Trophoblast cell (in vitro differentiated cells and primary cell): ENCODE results near the gene GPR173.
A peak's percentile ranks its signal among the peaks of the same experiment; 100 is the strongest.

Experiments used
- DNase-seq, 2 donors: peaks; one replicate each; pipeline ENCODE4 v3.0.0-alpha.2; 2016
- H2AFZ ChIP-seq: 2 replicates; pipeline ENCODE4 v1.6.1; 2013; ENCODE audit warnings: low read length, moderate library complexity, mild to moderate bottlenecking; ENCODE audit not compliant: insufficient read depth, poor library complexity
- H2AK5ac ChIP-seq: 2 replicates; pipeline ENCODE4 v1.6.1; 2013; ENCODE audit warnings: mild to moderate bottlenecking, low read length
- H2BK120ac ChIP-seq: 2 replicates; pipeline ENCODE4 v1.6.1; 2013; ENCODE audit warnings: low read length, mild to moderate bottlenecking, moderate library complexity; ENCODE audit not compliant: insufficient read depth, poor library complexity
- H2BK12ac ChIP-seq: 2 replicates; pipeline ENCODE4 v1.6.1; 2013; ENCODE audit warnings: mild to moderate bottlenecking, low read length, moderate library complexity
- H2BK5ac ChIP-seq: 2 replicates; pipeline ENCODE4 v1.6.1; 2013; ENCODE audit warnings: low read length, low read depth, moderate library complexity, mild to moderate bottlenecking; ENCODE audit not compliant: poor library complexity
- H3K14ac ChIP-seq: 2 replicates; pipeline ENCODE4 v1.6.1; 2013; ENCODE audit warnings: mild to moderate bottlenecking, low read length
- H3K18ac ChIP-seq: 2 replicates; pipeline ENCODE4 v1.6.1; 2013; ENCODE audit warnings: mild to moderate bottlenecking, low read length
- H3K23ac ChIP-seq: 2 replicates; pipeline ENCODE4 v1.6.1; 2013; ENCODE audit warnings: low read length
- H3K27ac ChIP-seq: 2 replicates; pipeline ENCODE4 v1.5.1; 2013; ENCODE audit warnings: low read depth, mild to moderate bottlenecking, inconsistent platforms, low read length, moderate library complexity
- H3K27me3 ChIP-seq: 2 replicates; pipeline ENCODE4 v1.6.1; 2013; ENCODE audit warnings: inconsistent platforms, mild to moderate bottlenecking, low read length, moderate library complexity; ENCODE audit not compliant: insufficient read depth
- H3K36me3 ChIP-seq, 2 experiments: 1 replicate in 1 of 2; 2 replicates in 1 of 2; pipeline ENCODE4 v1.6.1; 2013; ENCODE audit warnings: low read length in 2 of 2, mild to moderate bottlenecking in 2 of 2, moderate library complexity in 1 of 2; ENCODE audit not compliant: insufficient read depth in 2 of 2, control insufficient read depth in 1 of 2
- H3K4ac ChIP-seq: 2 replicates; pipeline ENCODE4 v1.6.1; 2013; ENCODE audit warnings: low read depth, mild to moderate bottlenecking, low read length, moderate library complexity
- H3K4me1 ChIP-seq, 2 experiments: 1 replicate in 1 of 2; 2 replicates in 1 of 2; pipeline ENCODE4 v1.6.1; 2013; ENCODE audit warnings: low read length in 2 of 2, mild to moderate bottlenecking in 2 of 2, moderate library complexity in 1 of 2; ENCODE audit not compliant: insufficient read depth in 2 of 2, control insufficient read depth in 1 of 2
- H3K4me2 ChIP-seq: 2 replicates; pipeline ENCODE4 v1.6.1; 2013; ENCODE audit warnings: inconsistent platforms, mild to moderate bottlenecking, low read length, moderate library complexity
- H3K4me3 ChIP-seq: 2 replicates; pipeline ENCODE4 v1.5.1; 2013; ENCODE audit warnings: mild to moderate bottlenecking, low read depth, low read length, inconsistent platforms
- H3K79me1 ChIP-seq: one replicate; pipeline ENCODE4 v1.6.1; 2013; ENCODE audit warnings: low read length
- H3K79me2 ChIP-seq: 2 replicates; pipeline ENCODE4 v1.6.1; 2013; ENCODE audit warnings: low read length, mild to moderate bottlenecking; ENCODE audit not compliant: control insufficient read depth, insufficient read depth, poor library complexity
- H3K9ac ChIP-seq: 2 replicates; pipeline ENCODE4 v1.6.1; 2013; ENCODE audit warnings: mild to moderate bottlenecking, low read length
- H3K9me3 ChIP-seq: 2 replicates; pipeline ENCODE4 v1.6.1; 2013; ENCODE audit warnings: low read depth, mild to moderate bottlenecking, control low read depth, inconsistent platforms, low read length; ENCODE audit not compliant: insufficient read depth
- H4K12ac ChIP-seq: 2 replicates; pipeline ENCODE4 v1.6.1; 2013; ENCODE audit warnings: low read depth, mild to moderate bottlenecking, low read length, moderate library complexity
- H4K8ac ChIP-seq: 2 replicates; pipeline ENCODE4 v1.6.1; 2013; ENCODE audit warnings: low read depth, mild to moderate bottlenecking, low read length, moderate library complexity
- H4K91ac ChIP-seq: one replicate; pipeline ENCODE4 v1.6.1; 2013; ENCODE audit warnings: low read depth, mild to moderate bottlenecking, low read length, moderate library complexity
- WGBS: extraction: QIAGEN DNeasy Blood & Tissue Kit; methylation state at CpG from one replicate; pipeline ENCODE4 v1.1.7; 2013; ENCODE audit warnings: missing lambda C conversion rate; ENCODE audit not compliant: insufficient read length, insufficient coverage; ENCODE audit errors: extremely low coverage; 5-methylcytosine and 5-hydroxymethylcytosine counted together

Gene GPR173

GRCh38 chrX:53093748-53094581, 45.4 kb downstream of the GPR173 start, which contains the start of gene KANTR:
TSS of gene KANTR (plus strand) at chrX:53094142. CDS start at chrX:53124273, 30,131 bp downstream.
- peak within 1 kb of the TSS; percentile 86 for H3K4me3 ChIP-seq
- H3K9me3 ChIP-seq: no peaks in the 10 kb centered on the region
- peak within 1 kb of the TSS; percentile 68 for H3K27ac ChIP-seq
- H2BK120ac ChIP-seq: peak within 1 kb of the TSS; percentile 49
- H3K9ac ChIP-seq: peak within 1 kb of the TSS; percentile 85
- peak within 1 kb of the TSS; percentile 84 for H4K12ac ChIP-seq
- H3K4me2 ChIP-seq: peak within 1 kb of the TSS; percentile 83
- H2BK12ac ChIP-seq: no peak within 1 kb of the TSS
- no peaks in the 10 kb centered on the region for H3K79me2 ChIP-seq
- no peaks in the 10 kb centered on the region for H3K27me3 ChIP-seq
- no CpG with 5 or more reads among the region's 67 CpGs for WGBS
- peak within 1 kb of the TSS; percentile 52 for H2AFZ ChIP-seq
- peak within 1 kb of the TSS; percentile 15 for H2BK5ac ChIP-seq
- no peaks in the 10 kb centered on the region for H3K4me1 ChIP-seq
- no peak within 1 kb of the TSS for H2AK5ac ChIP-seq
- peaks cover 5% of the 10 kb centered on the region for H3K79me1 ChIP-seq
- no peak within 1 kb of the TSS for H3K23ac ChIP-seq
- no peak within 1 kb of the TSS for H3K4ac ChIP-seq
- no peaks in the 10 kb centered on the region for H3K36me3 ChIP-seq
- H4K8ac ChIP-seq: peak within 1 kb of the TSS; percentile 93
- H3K18ac ChIP-seq: peak within 1 kb of the TSS; percentile 52
- H4K91ac ChIP-seq: peak within 1 kb of the TSS; percentile 64
- H3K14ac ChIP-seq: peak within 1 kb of the TSS; percentile 62
- DNase-seq: peak; percentile 89 to 95

DNA sequence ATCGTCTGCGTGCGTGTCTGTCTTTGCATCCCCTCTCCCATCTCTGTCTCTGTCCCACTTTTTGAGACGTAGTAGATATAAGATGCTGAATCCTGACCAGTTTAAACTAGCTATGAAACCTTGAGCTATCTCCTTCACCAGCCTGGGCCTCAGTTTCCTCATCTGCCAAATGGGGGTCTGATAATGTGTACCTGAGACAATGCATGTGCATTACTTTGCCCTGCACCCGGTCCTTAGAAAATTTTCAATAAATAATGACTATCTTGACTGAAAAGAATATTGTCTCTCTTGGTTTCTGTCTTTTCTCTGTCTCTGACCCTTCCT, 46.0 kb downstream of the GPR173 start:
- no peaks in the 10 kb centered on the region for H3K27me3 ChIP-seq
- peaks cover 5% of the 10 kb centered on the region for H3K79me1 ChIP-seq
- H2BK12ac ChIP-seq: no peak overlapping the region
- DNase-seq: no peak
- H2BK5ac ChIP-seq: no peak overlapping the region
- H2AK5ac ChIP-seq: no peak overlapping the region
- no CpG with 5 or more reads among the region's 5 CpGs for WGBS
- peak overlapping the region; percentile 62 for H3K14ac ChIP-seq
- no peaks in the 10 kb centered on the region for H3K9me3 ChIP-seq
- peak overlapping the region; percentile 52 for H3K18ac ChIP-seq
- peak overlapping the region; percentile 68 for H3K27ac ChIP-seq
- no peak overlapping the region for H3K9ac ChIP-seq
- no peak overlapping the region for H4K91ac ChIP-seq
- H3K36me3 ChIP-seq: no peaks in the 10 kb centered on the region
- H3K4me3 ChIP-seq: peak overlapping the region; percentile 86
- H3K4me2 ChIP-seq: peak overlapping the region; percentile 56
- no peaks in the 10 kb centered on the region for H3K79me2 ChIP-seq
- no peak overlapping the region for H3K23ac ChIP-seq
- H4K12ac ChIP-seq: peak overlapping the region; percentile 84
- peak overlapping the region; percentile 5 for H2AFZ ChIP-seq
- H4K8ac ChIP-seq: peak overlapping the region; percentile 62
- H3K4me1 ChIP-seq: no peaks in the 10 kb centered on the region
- no peak overlapping the region for H3K4ac ChIP-seq
- H2BK120ac ChIP-seq: peak overlapping the region; percentile 27

GRCh38 chrX:53095796-53096195, 47.2 kb downstream of the GPR173 start:
- Histone ChIP-seq H2BK12ac (no peak overlapping the region), H2BK5ac (no peak overlapping the region), H3K79me2 (no peaks in the 10 kb centered on the region), H3K4ac (no peak overlapping the region), H3K4me2 (no peak overlapping the region), H2AFZ (no peak overlapping the region), H2BK120ac (no peak overlapping the region), H3K36me3 (no peaks in the 10 kb centered on the region), H3K27ac (no peak overlapping the region), H3K23ac (no peak overlapping the region), H3K4me1 (no peaks in the 10 kb centered on the region), H3K18ac (no peak overlapping the region), H4K12ac (no peak overlapping the region), H3K14ac (no peak overlapping the region), H2AK5ac (no peak overlapping the region), H3K79me1 (peaks cover 5% of the 10 kb centered on the region), H3K4me3 (no peak overlapping the region), H3K27me3 (no peaks in the 10 kb centered on the region), H4K8ac (no peak overlapping the region), H3K9me3 (no peaks in the 10 kb centered on the region), H4K91ac (no peak overlapping the region), H3K9ac (no peak overlapping the region)
- no CpG with 5 or more reads among the region's 3 CpGs for WGBS
- peak; percentile 24 to 56 for DNase-seq

DNA sequence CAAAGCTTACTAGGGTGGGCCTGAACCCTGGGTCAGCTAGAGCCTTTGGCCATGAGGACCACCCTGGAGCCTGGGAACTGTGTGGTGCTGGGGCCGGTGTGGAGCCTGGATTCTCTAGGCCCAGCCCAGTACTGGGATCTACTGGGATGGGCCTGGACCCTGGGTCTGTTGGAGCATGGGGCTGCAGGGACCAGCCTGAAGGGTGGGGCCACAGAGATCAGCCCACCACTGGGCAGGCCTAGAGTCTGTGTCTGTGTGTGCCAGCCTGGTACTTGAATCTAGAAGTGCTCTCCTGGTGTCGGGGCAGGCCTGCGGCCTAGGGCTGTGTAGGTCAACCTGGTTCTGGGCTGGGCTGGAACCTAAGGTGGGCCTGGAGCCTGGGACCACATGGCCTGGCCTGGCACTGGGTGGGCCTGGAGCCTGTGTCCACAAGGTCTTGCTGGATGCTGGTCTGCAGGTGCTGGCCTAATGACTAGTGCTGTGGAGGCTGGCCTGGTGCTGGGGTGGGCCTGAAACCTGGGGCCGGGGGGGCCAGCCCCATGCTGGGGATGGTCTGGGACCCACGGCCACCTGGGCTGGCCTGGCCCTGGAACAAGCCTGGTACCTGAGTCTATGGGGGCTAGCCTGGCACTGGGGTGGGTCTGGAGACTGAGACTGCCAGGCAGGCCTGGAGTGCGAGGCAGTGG, 66.4 kb downstream of the GPR173 start:
- no peaks in the 10 kb centered on the region for H3K9me3 ChIP-seq
- no CpG with 5 or more reads among the region's 6 CpGs for WGBS

More for the DNA sequence above, 66.4 kb downstream of the GPR173 start:
- Histone ChIP-seq H4K91ac (no peak overlapping the region), H3K27ac (no peak overlapping the region), H4K12ac (no peak overlapping the region), H4K8ac (no peak overlapping the region), H3K79me2 (no peaks in the 10 kb centered on the region), H2AFZ (no peak overlapping the region), H2BK12ac (no peak overlapping the region), H2BK120ac (no peak overlapping the region), H3K4me3 (no peak overlapping the region), H2BK5ac (no peak overlapping the region), H3K4ac (no peak overlapping the region), H2AK5ac (no peak overlapping the region), H3K9ac (no peak overlapping the region), H3K27me3 (no peaks in the 10 kb centered on the region), H3K4me1 (peaks cover 0 to 5% of the 10 kb centered on the region in 2 experiments), H3K36me3 (no peaks in the 10 kb centered on the region), H3K18ac (no peak overlapping the region), H3K14ac (no peak overlapping the region), H3K4me2 (no peak overlapping the region), H3K79me1 (no peaks in the 10 kb centered on the region), H3K23ac (no peak overlapping the region)
- DNase-seq: no peak
